Endothelial cell (in vitro differentiated cells): Measurements from ENCODE around the gene CYB561D2. TPM values are rescaled to one million over a fixed set of nuclear protein-coding genes. Genes with fewer than 3 reads are reported as not detected.
A peak's percentile ranks its signal among the peaks of the same experiment; 100 is the strongest.

Experiments
- DNase-seq: peaks from one replicate; pipeline ENCODE4 v3.0.0; 2021; ENCODE audit warnings: low spot score
- H3K27ac Mint-ChIP-seq: one replicate; pipeline ENCODE4 v1.8.0; 2021; ENCODE audit warnings: mixed read lengths, inconsistent platforms; ENCODE audit not compliant: unreplicated experiment
- H3K27me3 Mint-ChIP-seq: one replicate; pipeline ENCODE4 v1.8.0; 2021; ENCODE audit warnings: mild to moderate bottlenecking, moderate library complexity, mixed read lengths, inconsistent platforms; ENCODE audit not compliant: unreplicated experiment
- H3K36me3 Mint-ChIP-seq: one replicate; pipeline ENCODE4 v1.8.0; 2021; ENCODE audit warnings: mild to moderate bottlenecking, low read depth, mixed read lengths, inconsistent platforms; ENCODE audit not compliant: unreplicated experiment
- H3K4me1 Mint-ChIP-seq: one replicate; pipeline ENCODE4 v1.8.0; 2021; ENCODE audit warnings: mild to moderate bottlenecking, mixed read lengths, inconsistent platforms; ENCODE audit not compliant: unreplicated experiment
- H3K4me3 Mint-ChIP-seq: one replicate; pipeline ENCODE4 v1.8.0; 2021; ENCODE audit warnings: mild to moderate bottlenecking, mixed read lengths, inconsistent platforms; ENCODE audit not compliant: unreplicated experiment
- H3K9me3 Mint-ChIP-seq: one replicate; pipeline ENCODE4 v1.8.0; 2021; ENCODE audit warnings: mixed read lengths, inconsistent platforms; ENCODE audit not compliant: unreplicated experiment
- total RNA-seq: library from RNA; stranded (reverse); fragmentation: NEBNext Ultra II Directional; extraction: Animal tissue kit (Norgen Biotek cat#: 25700); gene quantifications from one replicate; pipeline ENCODE4 v1.2.1, GENCODE V29; 2021; ENCODE audit not compliant: unreplicated experiment
- TF ChIP-seq, protein P1 (sequence below): fragments of 200-600 bp; sonication (generic); IDR thresholded peaks from one replicate; pipeline ENCODE4 v1.5.0; 2021; ENCODE audit warnings: antibody characterized with exemption; ENCODE audit not compliant: unreplicated experiment

The CYB561D2 gene
- total RNA-seq, 1 donor from 2014 or later, result 5.5 TPM

DNA sequence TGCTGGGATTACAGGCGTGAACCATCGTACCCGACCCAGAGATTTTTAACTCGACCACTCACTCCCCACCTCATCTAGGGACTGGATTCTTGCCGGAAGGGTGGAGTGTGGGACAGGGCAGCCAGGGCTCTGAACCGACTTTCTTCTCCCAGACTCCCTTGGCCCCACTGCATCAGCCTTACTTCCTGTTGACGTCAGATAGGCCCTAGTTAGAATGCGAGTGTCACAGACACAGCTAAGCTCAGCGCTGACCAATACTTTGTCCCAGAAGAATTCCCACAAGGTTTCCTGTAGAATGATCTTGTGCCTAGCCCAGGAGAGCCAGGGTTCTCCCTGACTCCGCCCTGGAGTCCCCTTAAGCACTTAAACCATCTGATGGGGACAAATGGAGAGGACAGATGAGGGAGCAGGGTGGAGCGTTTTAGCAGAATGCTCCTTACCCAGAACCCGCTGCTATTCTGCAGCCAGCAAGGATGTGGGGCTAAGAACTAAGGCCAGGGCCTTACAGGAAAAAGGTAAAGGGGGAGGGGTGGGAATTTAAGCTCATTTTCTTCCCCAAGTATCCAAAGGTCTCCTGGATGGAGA is 16.8 kb upstream of the CYB561D2 start:
- no peak for DNase-seq
- Mint-ChIP-seq H3K9me3 (no peaks in the 10 kb centered on the region), H3K4me3 (peak overlapping the region; percentile 62), H3K36me3 (peaks cover 12% of the 10 kb centered on the region), H3K4me1 (peaks cover 30% of the 10 kb centered on the region), H3K27me3 (peaks cover 9% of the 10 kb centered on the region), H3K27ac (peak overlapping the region; percentile 87)
- TF ChIP-seq, protein P1, sequence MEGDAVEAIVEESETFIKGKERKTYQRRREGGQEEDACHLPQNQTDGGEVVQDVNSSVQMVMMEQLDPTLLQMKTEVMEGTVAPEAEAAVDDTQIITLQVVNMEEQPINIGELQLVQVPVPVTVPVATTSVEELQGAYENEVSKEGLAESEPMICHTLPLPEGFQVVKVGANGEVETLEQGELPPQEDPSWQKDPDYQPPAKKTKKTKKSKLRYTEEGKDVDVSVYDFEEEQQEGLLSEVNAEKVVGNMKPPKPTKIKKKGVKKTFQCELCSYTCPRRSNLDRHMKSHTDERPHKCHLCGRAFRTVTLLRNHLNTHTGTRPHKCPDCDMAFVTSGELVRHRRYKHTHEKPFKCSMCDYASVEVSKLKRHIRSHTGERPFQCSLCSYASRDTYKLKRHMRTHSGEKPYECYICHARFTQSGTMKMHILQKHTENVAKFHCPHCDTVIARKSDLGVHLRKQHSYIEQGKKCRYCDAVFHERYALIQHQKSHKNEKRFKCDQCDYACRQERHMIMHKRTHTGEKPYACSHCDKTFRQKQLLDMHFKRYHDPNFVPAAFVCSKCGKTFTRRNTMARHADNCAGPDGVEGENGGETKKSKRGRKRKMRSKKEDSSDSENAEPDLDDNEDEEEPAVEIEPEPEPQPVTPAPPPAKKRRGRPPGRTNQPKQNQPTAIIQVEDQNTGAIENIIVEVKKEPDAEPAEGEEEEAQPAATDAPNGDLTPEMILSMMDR, result no peak

DNA sequence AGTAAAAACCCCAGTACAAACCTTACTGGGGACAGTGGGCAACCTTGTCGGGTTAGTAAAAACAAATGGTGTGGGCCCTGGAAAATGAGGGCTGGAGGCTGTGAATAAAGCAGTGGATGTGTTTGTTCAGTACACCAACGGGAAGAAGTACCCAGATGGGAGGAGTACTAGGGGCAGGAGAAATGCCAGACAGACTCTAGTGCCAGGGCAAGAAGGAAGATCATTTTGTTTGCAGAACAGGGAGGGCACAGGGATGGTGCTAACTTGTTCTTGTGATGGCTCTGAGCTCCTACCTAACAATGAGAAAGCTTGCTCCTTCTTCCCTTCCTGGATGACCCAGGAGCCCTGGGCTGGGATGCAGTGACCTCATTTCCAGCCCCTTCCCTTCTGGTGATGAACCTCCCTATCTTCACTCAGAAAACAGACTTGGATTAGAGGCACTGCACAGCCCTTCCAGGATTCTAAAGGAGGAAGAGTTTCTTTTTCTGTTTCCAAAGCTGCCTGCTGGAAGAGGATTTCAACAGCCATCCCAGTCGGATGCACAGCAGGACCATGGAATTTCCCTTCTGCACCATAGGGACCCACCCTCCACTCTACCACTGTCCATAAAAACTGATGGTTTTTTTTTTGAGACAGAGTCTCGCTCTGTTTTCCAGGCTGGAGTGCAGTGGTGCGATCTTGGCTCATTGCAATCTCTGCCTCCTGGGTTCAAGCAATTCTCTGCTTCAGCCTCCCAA is 16.2 kb upstream of the CYB561D2 start:
- H3K4me3 Mint-ChIP-seq, result no peak overlapping the region
- TF ChIP-seq, protein P1, result no peak
- peaks cover 15% of the 10 kb centered on the region for H3K27me3 Mint-ChIP-seq
- H3K36me3 Mint-ChIP-seq, result peaks cover 15% of the 10 kb centered on the region
- no peak for DNase-seq
- H3K27ac Mint-ChIP-seq, result peak overlapping the region; percentile 87
- H3K4me1 Mint-ChIP-seq, result peaks cover 34% of the 10 kb centered on the region
- no peaks in the 10 kb centered on the region for H3K9me3 Mint-ChIP-seq

DNA sequence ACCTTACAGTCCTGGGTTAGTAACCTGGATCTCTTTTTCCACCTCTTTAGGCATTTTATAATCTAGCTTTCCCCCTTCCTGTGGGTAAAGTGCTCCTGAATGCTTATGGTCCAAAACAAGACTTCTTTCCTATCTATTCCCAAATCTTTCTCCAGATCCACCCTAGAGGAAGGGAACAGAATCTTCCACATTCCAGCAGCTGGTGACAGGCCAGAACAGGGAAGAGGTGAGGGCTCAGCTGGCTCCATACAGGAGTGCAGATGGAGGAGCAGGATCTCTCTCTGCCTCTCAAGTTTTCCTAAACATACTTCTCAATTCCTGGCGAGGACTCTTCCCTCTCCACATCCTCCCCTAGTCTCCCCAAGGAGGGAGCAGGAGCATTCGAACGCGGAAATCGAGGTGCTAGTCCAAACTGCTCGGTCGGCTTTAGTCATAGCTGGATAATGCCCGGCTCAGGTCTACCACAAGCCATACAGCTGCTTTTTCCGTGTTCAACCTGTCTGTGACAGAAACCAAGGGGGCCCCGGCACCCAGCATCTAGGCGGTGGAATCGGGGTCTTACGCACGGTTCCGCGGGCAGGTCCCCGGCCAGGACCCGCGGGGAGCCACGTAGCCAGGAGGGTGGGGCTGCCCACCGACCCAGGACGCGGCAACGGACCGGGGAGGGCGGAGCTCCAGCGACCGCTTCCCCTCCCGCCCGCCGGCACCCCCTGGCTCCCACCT is 14.0 kb upstream of the CYB561D2 start:
- TF ChIP-seq, protein P1, result no peak
- no peaks in the 10 kb centered on the region for H3K9me3 Mint-ChIP-seq
- peak overlapping the region; percentile 96 for H3K4me3 Mint-ChIP-seq
- DNase-seq, result no peak
- H3K4me1 Mint-ChIP-seq, result peaks cover 40% of the 10 kb centered on the region
- peak overlapping the region; percentile 84 for H3K27ac Mint-ChIP-seq
- H3K27me3 Mint-ChIP-seq, result peaks cover 22% of the 10 kb centered on the region
- H3K36me3 Mint-ChIP-seq, result peaks cover 15% of the 10 kb centered on the region

DNA sequence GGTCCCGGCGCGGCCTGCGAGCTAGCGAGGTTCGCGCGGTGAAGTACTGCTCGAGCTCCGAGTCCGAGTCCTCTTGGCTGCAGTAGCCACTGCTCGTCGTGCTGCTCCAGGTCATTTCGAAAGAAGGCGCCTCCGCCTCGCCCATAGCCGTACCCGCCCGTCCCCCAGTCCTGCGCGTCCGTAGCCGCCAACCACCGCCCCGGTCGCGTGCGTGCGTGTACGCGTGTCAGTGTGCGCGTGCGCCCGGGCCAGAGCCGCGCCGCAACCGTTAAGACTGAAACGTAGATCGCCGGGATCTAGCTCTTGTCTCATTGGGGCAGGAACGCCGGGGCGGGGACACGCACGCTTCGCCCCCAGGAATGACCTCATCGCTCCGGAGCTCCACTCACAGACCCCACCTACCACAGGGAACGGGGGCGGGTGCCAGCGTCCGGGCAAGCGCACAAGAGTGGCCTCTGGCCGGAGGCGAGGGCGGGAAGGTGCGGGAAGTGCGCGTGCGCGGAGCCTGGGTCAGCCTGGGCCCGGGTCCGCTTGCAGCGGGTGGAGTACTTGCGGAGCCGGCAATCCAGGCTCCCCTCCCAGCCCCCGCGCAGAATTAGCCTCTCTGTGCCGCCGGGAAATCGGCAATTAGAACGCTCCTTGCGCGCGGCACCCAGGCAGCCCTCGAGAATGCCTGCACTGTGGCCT is 13.3 kb upstream of the CYB561D2 start:
- Mint-ChIP-seq H3K4me1 (peaks cover 40% of the 10 kb centered on the region), H3K4me3 (peak overlapping the region; percentile 96), H3K36me3 (peaks cover 10% of the 10 kb centered on the region), H3K27me3 (peaks cover 28% of the 10 kb centered on the region), H3K27ac (peak overlapping the region; percentile 92), H3K9me3 (no peaks in the 10 kb centered on the region)
- DNase-seq, result peak; percentile 98
- TF ChIP-seq, protein P1, result no peak
